MCF 10A (cell line): ENCODE results near the gene GNAI2. TPM values are rescaled to one million over a fixed set of nuclear protein-coding genes. Genes with fewer than 3 reads are reported as not detected.

Experiments used
- BruUV-seq: library from RNA; stranded (reverse); fragments of 400-500 nt; replicated peaks from 2 replicates; lab custom pipeline; 2021; lab: Mats Ljungman, UMichigan
- CTCF ChIA-PET: fragments of 300-600 bp; sonication (Branson Sonifier 250); formaldehyde crosslinking; extraction: SDS; loops from one replicate; lab custom pipeline; 2021; ENCODE audit warnings: antibody characterized with exemption, inconsistent platforms; lab: Yijun Ruan, JAX
- POLR2A ChIA-PET: fragments of 300-600, 350-650 bp; sonication (Branson Sonifier 250); formaldehyde crosslinking; extraction: SDS; loops from one replicate; lab custom pipeline; 2020; ENCODE audit warnings: antibody characterized with exemption, inconsistent platforms; lab: Yijun Ruan, JAX
- DNase-seq: peaks from one replicate; pipeline ENCODE4 v3.0.0-alpha.2; 2018; ENCODE audit not compliant: unreplicated experiment
- H3K27ac Mint-ChIP-seq: one replicate; pipeline ENCODE4 v1.8.0; 2022; ENCODE audit warnings: mild to moderate bottlenecking, low read depth, mixed read lengths; ENCODE audit not compliant: unreplicated experiment
- H3K27me3 Mint-ChIP-seq: one replicate; pipeline ENCODE4 v1.8.0; 2022; ENCODE audit warnings: mixed read lengths; ENCODE audit not compliant: insufficient read depth, unreplicated experiment
- H3K36me3 Mint-ChIP-seq: one replicate; pipeline ENCODE4 v1.8.0; 2022; ENCODE audit warnings: mild to moderate bottlenecking, moderate library complexity, mixed read lengths; ENCODE audit not compliant: insufficient read depth, unreplicated experiment
- H3K4me1 Mint-ChIP-seq: one replicate; pipeline ENCODE4 v1.8.0; 2022; ENCODE audit warnings: mixed read lengths; ENCODE audit not compliant: insufficient read depth, unreplicated experiment
- H3K4me3 Mint-ChIP-seq: one replicate; pipeline ENCODE4 v1.8.0; 2022; ENCODE audit warnings: mild to moderate bottlenecking, moderate library complexity, mixed read lengths; ENCODE audit not compliant: unreplicated experiment
- H3K9me3 Mint-ChIP-seq: one replicate; pipeline ENCODE4 v1.8.0; 2022; ENCODE audit warnings: mixed read lengths; ENCODE audit not compliant: unreplicated experiment
- CTCF ChIP-seq: fragments of 200-600 bp; IDR thresholded peaks from one replicate; pipeline ENCODE4 v1.8.0; 2022; ENCODE audit warnings: antibody characterized with exemption, mild to moderate bottlenecking; ENCODE audit not compliant: unreplicated experiment
- intact Hi-C: fragments of 100-400 bp; cut with micrococcal nuclease; formaldehyde crosslinking; loops from 2 replicates; pipeline ENCODE4 v1.14.1; 2022
- total RNA-seq: library from RNA; stranded (reverse); gene quantifications from 2 replicates; pipeline ENCODE4 v1.2.3, GENCODE V29; 2022

GNAI2 gene
- total RNA-seq, 1 experiment from 2014 or later = 123 TPM

DNA sequence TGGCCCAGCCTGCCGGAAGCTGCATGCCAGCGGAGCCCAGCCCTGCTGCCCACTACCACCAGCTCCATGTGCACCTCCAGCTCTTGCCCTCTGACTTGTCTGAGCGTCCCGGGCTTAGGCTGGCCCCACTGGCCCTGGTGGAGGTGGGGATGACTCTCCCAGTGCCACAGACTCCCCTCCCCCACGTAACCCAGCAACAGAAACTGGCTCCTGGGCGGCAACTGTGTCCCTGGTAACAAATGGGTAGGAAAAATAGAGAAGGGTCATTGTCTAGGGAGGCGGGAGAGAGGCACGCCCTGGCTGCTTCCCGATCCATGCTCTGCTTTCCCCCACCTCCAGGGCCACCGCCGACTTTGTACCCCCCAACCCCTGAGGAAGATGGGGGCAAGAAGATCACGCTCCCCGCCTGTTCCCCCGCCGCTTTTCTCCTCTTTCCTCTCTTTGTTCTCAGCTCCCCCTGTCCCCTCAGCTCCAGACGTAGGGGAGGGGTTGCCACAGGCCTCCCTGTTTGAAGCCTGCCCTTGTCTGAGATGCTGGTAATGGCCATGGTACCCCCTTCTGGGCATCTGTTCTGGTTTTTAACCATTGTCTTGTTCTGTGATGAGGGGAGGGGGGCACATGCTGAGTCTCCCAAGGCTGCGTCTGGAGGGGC, 22.2 kb downstream of the GNAI2 start:
- ChIA-PET CTCF (interaction anchor here (0.6 to 7.2 kb wide), 8 partner anchors 10 to 1145 kb away, joined by 3 to 70 read pairs (median 4); partner anchors contain the start of genes GNAI2 and SEMA3B), POLR2A (interaction anchor here (1.0 to 1.5 kb wide), 2 partner anchors 11 to 22 kb away, joined by 3 to 4 read pairs; partner anchors contain the start of gene GNAI2)
- no peak for TF ChIP-seq CTCF
- intact Hi-C loops = no loop called here
- no peak overlapping the region for H3K4me3 Mint-ChIP-seq
- BruUV-seq = no TSS peak
- no peak for DNase-seq
- H3K9me3 Mint-ChIP-seq = no peaks in the 10 kb centered on the region
- H3K27me3 Mint-ChIP-seq = no peaks in the 10 kb centered on the region
- H3K27ac Mint-ChIP-seq = no peak overlapping the region
- H3K36me3 Mint-ChIP-seq = peaks cover 22% of the 10 kb centered on the region
- peaks cover 5% of the 10 kb centered on the region for H3K4me1 Mint-ChIP-seq

- no peak overlapping the region for H3K4me3 Mint-ChIP-seq
- no peak for TF ChIP-seq CTCF
- POLR2A ChIA-PET = interaction anchor here (0.5 to 2.6 kb wide), 4 partner anchors 12 to 59 kb away, joined by 3 to 16 read pairs (median 4); partner anchors contain the start of genes GNAI2 and SEMA3B
- CTCF ChIA-PET = interaction anchor here (0.5 to 7.2 kb wide), 15 partner anchors 11 to 1892 kb away, joined by 3 to 70 read pairs (median 4); partner anchors contain the start of genes GNAI2 and SEMA3B
- peak overlapping the region; percentile 46 for H3K27ac Mint-ChIP-seq
- no peaks in the 10 kb centered on the region for H3K9me3 Mint-ChIP-seq
- BruUV-seq = no TSS peak
- H3K27me3 Mint-ChIP-seq = no peaks in the 10 kb centered on the region
- H3K36me3 Mint-ChIP-seq = peaks cover 22% of the 10 kb centered on the region
- no peak for DNase-seq
- intact Hi-C loops = no loop called here
- H3K4me1 Mint-ChIP-seq = peaks cover 5% of the 10 kb centered on the region
These were observed 23.0 kb downstream of the GNAI2 start for GRCh38 chr3:50258979-50259378.

- peaks cover 4% of the 10 kb centered on the region for H3K4me1 Mint-ChIP-seq
- ChIA-PET CTCF (interaction anchor here (0.5 to 7.2 kb wide), 13 partner anchors 11 to 1892 kb away, joined by 3 to 70 read pairs (median 4); partner anchors contain the start of gene SEMA3B), POLR2A (interaction anchor here (0.5 to 2.6 kb wide), 12 partner anchors 8 to 78 kb away, joined by 3 to 16 read pairs (median 3); partner anchors contain the start of genes GNAI2, IFRD2 and SEMA3B)
- H3K27me3 Mint-ChIP-seq = no peaks in the 10 kb centered on the region
- no peak for DNase-seq
- peaks cover 22% of the 10 kb centered on the region for H3K36me3 Mint-ChIP-seq
- BruUV-seq = no TSS peak
- peak overlapping the region; percentile 62 for H3K4me3 Mint-ChIP-seq
- intact Hi-C loops = loop anchor here (1.0 kb wide), 1 partner anchor 14 kb away; no protein-coding TSS in a partner anchor
- H3K9me3 Mint-ChIP-seq = no peaks in the 10 kb centered on the region
- H3K27ac Mint-ChIP-seq = peak overlapping the region; percentile 63
- no peak for TF ChIP-seq CTCF
These were observed 23.5 kb downstream of the GNAI2 start for GRCh38 chr3:50259432-50260026.
